Activated gamma-delta T cell (primary cell): Measurements from ENCODE around the gene ISLR2.

Experiments used
- DNase-seq: peaks from one replicate; lab custom pipeline; 2025; lab: John Stamatoyannopoulos, UW

ISLR2 gene

GRCh38 chr15:74129586-74130154 is 716 bp upstream of the ISLR2 start:
- DNase-seq: no peak

GRCh38 chr15:74130849-74131627 is 652 bp downstream of the ISLR2 start:
- DNase-seq: no peak

- no peak for DNase-seq
Observed at GRCh38 chr15:74131628-74132413, 1.4 kb downstream of the ISLR2 start.

DNA sequence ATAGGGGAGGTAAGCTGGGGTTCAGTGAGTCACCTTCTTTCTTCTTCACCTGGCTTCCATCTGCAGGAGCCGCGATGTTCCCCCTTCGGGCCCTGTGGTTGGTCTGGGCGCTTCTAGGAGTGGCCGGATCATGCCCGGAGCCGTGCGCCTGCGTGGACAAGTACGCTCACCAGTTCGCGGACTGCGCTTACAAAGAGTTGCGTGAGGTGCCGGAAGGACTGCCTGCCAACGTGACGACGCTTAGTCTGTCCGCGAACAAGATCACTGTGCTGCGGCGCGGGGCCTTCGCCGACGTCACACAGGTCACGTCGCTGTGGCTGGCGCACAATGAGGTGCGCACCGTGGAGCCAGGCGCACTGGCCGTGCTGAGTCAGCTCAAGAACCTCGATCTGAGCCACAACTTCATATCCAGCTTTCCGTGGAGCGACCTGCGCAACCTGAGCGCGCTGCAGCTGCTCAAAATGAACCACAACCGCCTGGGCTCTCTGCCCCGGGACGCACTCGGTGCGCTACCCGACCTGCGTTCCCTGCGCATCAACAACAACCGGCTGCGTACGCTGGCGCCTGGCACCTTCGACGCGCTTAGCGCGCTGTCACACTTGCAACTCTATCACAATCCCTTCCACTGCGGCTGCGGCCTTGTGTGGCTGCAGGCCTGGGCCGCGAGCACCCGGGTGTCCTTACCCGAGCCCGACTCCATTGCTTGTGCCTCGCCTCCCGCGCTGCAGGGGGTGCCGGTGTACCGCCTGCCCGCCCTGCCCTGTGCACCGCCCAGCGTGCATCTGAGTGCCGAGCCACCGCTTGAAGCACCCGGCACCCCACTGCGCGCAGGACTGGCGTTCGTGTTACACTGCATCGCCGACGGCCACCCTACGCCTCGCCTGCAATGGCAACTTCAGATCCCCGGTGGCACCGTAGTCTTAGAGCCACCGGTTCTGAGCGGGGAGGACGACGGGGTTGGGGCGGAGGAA is 2.6 kb downstream of the ISLR2 start:
- DNase-seq: no peak

DNA sequence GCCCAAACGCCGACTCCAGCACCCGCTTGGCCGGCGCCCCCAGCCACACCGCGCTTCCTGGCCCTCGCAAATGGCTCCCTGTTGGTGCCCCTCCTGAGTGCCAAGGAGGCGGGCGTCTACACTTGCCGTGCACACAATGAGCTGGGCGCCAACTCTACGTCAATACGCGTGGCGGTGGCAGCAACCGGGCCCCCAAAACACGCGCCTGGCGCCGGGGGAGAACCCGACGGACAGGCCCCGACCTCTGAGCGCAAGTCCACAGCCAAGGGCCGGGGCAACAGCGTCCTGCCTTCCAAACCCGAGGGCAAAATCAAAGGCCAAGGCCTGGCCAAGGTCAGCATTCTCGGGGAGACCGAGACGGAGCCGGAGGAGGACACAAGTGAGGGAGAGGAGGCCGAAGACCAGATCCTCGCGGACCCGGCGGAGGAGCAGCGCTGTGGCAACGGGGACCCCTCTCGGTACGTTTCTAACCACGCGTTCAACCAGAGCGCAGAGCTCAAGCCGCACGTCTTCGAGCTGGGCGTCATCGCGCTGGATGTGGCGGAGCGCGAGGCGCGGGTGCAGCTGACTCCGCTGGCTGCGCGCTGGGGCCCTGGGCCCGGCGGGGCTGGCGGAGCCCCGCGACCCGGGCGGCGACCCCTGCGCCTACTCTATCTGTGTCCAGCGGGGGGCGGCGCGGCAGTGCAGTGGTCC is 3.5 kb downstream of the ISLR2 start:
- DNase-seq: no peak

DNA sequence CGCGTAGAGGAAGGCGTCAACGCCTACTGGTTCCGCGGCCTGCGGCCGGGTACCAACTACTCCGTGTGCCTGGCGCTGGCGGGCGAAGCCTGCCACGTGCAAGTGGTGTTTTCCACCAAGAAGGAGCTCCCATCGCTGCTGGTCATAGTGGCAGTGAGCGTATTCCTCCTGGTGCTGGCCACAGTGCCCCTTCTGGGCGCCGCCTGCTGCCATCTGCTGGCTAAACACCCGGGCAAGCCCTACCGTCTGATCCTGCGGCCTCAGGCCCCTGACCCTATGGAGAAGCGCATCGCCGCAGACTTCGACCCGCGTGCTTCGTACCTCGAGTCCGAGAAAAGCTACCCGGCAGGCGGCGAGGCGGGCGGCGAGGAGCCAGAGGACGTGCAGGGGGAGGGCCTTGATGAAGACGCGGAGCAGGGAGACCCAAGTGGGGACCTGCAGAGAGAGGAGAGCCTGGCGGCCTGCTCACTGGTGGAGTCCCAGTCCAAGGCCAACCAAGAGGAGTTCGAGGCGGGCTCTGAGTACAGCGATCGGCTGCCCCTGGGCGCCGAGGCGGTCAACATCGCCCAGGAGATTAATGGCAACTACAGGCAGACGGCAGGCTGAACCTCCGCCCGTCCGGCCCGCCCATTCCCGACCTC is 4.1 kb downstream of the ISLR2 start:
- no peak for DNase-seq

- DNase-seq: no peak
Observed at GRCh38 chr15:74135041-74135565, 4.7 kb downstream of the ISLR2 start.

- no peak for DNase-seq
Observed at GRCh38 chr15:74136540-74136813, 6.1 kb downstream of the ISLR2 start.

DNA sequence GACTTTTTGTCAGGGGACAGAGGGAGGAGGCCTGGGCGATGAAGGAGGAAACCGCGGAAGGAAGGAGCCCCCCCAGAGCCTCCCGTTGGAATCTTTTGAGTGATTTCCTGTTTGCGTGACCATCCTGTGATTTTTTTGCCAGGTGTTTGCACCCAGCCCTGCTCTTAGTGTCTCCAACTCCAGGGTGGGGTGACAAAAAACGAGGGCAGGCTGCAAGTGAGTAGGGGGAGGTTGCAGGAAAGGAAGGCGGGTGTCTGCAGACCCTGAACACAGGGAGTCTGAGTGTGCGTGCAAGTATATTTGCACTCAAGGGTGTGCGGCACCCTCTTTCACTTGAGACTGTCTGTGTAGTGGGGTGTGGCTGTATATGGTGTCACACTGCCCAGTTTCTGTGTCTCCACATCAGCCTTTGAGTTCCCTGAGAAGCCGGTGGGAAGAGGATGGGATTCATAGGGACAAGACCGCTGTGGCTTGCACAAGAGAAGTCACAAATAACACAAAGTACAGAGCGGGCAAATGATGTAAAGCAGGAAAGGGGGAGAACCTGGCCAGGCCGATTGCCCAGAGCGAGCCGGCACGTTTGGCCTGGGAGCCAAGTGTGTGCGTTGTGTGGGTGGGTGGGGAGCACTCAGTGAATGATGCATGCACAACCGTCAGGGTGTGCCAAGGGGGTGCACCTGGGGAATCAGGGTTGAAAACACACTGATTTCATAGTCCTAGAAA is 6.6 kb downstream of the ISLR2 start:
- no peak for DNase-seq

DNA sequence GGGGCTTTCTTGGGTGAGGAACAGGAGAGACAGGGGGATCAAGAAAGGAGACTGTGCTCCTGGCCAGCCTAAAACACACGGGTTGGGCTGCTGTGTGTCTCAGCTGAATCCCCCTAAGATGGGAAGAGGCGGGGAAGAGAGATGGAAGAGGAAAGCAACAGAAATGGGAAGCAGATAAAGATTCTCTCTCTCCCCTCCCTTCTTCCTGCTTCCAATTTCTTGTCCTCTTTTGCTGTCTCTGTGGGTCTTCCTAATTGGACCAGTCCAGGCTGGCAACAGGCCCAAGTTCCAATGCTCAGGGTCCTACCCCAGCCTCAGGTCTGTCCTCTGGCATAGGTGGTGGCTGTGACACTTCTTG is 7.1 kb downstream of the ISLR2 start:
- DNase-seq: no peak

- DNase-seq: no peak
Observed at GRCh38 chr15:74138642-74139041, 8.3 kb downstream of the ISLR2 start.

- no peak for DNase-seq
Observed at GRCh38 chr15:74141591-74141990, 11.2 kb downstream of the ISLR2 start.

DNA sequence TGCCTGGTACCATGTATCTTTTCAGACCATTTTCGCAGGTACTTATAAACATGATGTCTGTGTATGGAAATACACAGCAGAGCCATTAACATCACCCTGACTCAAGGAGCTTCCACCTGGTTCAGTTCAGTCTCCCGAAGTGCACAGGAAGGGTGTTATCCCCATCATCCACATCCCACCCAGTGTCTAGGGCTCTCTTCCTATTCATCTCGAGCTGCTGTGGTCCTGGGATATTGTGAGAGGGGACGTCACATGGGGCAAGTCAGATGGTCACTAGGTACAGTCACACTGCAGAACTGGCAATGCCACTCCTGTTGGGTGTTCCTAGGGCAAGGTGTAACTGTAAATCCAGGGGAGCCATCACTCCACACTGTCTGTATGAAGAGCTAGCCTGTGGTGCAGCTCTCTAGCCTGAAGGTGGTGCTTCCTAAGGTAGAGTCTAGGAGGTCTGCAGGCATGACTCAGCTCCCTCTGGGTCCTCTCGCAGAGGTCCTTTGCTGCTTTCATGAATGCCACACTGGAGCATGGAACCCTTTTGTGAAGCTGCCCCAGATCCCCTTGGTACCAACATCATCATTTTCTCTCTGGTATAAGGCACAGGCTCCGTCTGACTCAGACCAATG is 13.9 kb downstream of the ISLR2 start:
- DNase-seq: no peak

DNA sequence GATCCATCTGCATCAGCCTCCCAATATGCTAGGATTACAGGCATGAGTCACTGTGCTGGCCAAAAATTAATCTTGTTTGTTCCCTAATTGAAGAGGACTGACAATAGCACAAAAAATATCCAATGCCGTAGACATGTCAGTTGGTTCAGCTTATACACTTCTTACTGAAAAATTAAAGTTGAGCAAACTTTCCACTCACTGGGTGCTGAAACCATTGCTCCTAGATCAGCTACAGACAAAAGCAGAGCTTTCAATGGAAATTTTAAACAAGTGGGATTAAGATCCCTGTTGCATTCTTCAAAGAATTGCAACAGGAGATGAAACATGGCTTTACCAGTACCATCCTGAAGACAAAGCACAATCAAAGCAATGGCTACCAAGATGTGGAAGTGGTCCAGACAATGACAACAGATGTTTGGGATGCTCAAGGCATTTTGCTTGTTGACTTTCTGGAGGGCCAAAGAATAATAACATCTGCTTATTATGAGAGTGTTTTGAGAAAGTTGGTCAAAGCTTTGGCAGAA is 16.0 kb downstream of the ISLR2 start:
- DNase-seq: no peak

DNA sequence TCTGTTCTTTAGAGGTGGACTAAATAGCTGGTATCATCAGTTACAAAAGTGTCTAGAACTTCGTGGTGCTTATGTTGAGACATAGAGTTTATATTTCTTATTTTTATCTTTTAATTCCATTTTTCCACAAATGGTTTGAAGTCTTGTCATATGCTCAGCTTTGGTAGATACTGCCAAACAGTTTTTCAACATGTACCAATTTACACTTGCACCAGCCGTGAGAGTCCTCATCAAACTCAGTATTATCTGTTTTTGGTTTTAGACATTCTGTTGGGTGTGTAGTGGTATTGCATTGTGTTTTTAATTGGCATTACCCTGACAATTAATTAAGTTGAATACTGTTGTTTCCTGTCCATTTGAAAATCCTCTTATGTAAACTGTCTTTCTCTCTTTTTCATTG is 16.7 kb downstream of the ISLR2 start:
- no peak for DNase-seq

- DNase-seq: no peak
Observed at GRCh38 chr15:74155766-74156417, 25.5 kb downstream of the ISLR2 start.

GRCh38 chr15:74156678-74157411 is 26.5 kb downstream of the ISLR2 start:
- DNase-seq: no peak
